ENCODE results near the gene MACROD2.
"Not testable (repeated sequence)": the region's sequence is repeated elsewhere in the genome, so short reads cannot be mapped to it uniquely, and the experiment has no call there.

The MACROD2 gene

DNA sequence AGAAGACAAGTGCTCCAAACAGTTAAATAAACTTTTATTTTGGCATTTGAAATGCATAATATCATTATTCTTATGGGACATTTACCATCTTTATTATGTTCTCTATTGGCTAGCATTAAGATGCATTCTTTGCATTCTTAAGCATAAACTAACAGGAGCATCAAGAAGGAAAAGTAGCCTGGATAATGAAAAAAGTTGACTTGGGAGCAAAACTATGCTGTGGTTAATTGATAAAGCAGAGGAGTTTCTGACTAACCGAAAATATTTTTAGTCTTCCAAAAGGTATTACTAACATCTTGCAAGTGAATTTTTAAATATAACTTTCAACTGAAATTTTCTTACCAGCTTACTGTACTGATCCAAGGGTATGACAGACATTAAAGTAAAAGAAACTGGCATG lies 201.8 kb downstream of the MACROD2 start:
- DNase-seq = no peak

DNA sequence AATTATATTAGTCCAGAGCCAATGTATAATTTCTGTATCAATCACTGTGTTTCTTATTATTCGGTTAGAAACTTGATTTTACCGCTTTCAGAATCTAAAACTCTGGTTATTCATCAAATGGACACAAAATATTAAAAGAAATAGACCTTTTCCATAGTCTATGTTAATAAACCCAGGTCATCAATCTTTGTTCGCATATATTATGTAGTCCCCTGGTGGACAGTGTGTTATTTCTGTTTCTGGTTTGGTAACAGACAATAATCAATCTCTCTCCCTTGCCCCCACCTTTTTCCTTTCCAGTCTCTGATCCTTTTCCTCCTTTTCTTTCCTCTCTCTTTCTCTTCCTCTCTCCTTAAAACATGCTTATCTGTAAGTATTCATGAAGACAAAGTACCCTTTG lies 203.1 kb downstream of the MACROD2 start:
- no peak for DNase-seq

DNA sequence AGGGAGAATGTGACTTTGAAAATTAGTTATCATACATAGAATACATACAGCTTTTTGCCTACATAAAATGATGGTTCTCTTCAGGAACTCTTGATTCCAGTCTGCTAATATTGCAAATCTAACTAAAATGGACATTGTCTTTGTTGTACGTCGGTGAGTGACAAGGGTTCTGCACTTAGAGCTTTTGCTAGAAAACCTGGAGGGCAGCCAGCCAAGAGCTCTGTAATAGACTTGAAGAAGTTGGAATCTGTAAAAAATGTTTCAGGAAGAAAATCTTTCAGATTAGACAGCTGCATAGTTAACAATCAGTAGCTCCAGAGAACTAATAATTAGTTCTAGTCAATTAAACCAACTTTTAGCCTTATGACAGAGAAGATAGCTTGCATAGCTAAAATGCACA lies 203.8 kb downstream of the MACROD2 start:
- no peak for DNase-seq

DNA sequence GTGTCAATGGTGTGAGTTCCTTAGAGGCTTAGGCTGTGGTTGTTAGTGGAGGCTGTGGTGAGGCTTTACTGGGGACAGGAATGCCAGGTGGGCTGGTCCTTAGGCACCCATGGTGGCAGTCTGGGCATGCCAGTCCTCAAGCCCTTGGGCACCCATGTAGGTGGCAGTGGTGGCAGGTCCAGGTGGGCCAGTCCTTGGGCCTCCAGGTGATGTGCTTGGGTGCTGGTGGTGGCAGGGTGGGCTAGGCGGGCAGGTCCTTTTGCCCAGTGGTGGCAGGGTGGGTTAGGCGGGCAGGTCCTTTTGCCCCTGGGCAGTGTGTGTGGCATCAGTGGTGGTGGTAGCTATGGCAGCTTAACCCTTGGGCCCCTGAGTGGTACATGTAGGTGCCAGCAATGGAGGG lies 208.3 kb downstream of the MACROD2 start:
- no peak for DNase-seq

DNA sequence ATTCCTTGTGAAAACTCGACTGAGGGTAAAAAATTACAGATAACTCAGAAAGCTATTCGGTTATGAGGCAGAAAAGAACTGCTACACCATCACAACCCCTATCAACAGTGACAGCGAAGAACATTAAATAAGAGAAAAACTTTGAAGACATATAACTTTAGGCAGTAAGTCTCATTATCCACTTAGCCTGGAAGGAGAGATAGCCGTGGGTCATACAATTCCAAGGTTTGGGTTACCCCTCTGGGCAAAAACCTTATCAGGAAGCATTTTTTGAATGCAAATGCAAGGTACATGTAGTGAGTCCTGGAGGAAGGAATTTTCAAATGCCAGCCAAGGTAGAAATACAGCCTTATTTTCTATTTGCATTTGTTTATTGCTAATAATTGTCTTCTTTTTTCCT lies 212.3 kb downstream of the MACROD2 start:
- DNase-seq = no peak

- no peak for DNase-seq
These were observed 213.6 kb downstream of the MACROD2 start for GRCh38 chr20:14208956-14209355.

DNA sequence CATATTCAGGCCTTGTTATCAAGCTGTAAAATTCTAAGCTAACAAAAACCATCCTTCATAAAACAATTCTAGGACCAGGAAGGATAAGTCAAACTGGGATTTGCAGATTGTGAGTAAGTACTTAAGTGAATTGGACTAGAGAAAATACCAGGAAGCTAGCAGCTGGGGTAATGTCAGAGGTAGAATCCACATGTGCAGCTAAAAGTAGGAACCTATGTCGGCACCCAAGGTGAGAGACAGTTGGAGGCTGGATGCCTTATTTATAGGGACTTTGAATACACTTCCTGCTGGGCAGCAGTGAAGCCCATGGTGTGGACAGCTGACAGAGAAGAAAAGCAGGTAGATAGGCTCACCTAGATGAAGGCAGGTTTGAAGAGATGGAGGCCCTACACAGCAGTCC lies 214.8 kb downstream of the MACROD2 start:
- no peak for DNase-seq

DNA sequence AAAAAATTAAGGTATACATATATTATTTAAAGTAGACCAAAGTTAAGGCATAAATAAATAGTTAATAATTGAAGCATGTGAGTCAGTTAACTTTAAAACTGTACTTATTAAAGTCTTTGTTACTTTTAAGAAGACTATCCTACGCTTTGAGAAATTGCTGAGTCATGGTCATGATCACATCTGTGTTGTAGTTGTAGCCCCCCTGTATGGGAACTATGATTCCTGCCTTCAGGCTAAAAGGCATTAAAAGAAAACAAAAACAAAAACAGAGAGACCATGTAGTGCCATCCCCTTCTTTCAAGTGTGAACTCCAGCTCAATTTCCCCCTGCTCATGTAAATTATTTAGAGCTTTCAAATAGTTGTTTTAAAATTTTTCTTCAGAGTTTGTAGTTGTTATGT lies 218.7 kb downstream of the MACROD2 start:
- DNase-seq = no peak

DNA sequence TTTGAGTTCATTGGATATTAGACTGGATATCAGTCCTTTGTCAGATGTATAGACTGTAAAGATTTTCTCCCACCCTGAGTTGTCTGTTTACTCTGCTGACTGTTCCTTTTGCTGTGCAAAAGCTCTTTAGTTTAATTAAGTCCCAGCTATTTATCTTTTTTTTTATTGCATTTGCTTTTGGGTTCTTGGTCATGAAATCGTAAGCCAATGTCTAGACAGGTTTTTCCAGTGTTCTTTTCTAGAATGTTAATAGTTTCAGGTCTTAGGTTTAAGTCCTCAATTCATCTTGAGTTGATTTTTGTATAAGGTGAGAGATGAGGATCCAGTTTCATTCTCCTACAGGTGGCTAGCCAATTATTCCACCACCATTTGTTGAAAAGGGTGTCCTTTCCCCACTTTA lies 220.6 kb downstream of the MACROD2 start:
- DNase-seq = not testable (repeated sequence)

- DNase-seq = no peak
These were observed 224.6 kb downstream of the MACROD2 start for GRCh38 chr20:14219801-14220461.

- no peak for DNase-seq
These were observed 225.7 kb downstream of the MACROD2 start for GRCh38 chr20:14220986-14221385.

- DNase-seq = no peak
These were observed 228.5 kb downstream of the MACROD2 start for GRCh38 chr20:14223806-14224205.

DNA sequence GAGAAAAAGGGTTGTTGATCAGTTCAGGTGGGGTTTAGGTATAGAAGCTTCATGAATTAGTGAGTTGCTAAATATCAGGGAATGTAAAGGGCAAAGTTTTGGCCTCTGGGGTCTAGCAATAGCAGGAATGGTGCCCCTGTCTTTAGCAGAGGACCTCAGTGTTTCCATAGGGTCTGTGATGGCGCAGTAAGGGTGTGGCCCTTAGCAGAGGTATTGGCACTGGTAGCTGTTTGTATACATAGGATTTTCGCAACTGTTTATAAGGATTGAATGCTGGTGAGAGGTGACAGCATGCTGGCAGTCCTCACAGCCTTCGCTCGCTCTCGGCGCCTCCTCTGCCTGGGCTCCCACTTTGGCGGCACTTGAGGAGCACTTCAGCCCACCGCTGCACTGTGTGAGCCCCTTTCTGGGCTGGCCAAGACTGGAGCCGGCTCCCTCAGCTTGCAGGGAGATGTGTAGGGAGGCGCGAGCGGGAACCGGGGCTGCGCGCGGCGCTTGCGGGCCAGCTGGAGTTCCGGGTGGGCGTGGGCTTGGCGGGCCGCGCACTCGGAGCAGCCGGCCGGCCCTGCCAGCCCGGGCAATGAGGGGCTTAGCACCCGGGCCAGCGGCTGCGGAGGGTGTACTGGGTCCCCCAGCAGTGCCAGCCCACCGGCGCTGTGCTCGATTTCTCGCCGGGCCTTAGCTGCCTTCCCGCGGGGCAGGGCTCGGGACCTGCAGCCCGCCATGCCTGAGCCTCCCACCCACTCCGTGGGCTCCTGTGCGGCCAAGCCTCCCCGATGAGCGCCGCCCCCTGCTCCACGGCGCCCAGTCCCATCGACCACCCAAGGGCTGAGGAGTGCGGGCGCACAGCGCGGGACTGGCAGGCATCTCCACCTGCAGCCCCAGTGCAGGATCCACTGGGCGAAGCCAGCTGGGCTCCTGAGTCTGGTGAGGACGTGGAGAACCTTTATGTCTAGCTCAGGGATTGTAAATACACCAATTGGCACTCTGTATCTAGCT lies 231.0 kb downstream of the MACROD2 start:
- DNase-seq = not testable (repeated sequence)

DNA sequence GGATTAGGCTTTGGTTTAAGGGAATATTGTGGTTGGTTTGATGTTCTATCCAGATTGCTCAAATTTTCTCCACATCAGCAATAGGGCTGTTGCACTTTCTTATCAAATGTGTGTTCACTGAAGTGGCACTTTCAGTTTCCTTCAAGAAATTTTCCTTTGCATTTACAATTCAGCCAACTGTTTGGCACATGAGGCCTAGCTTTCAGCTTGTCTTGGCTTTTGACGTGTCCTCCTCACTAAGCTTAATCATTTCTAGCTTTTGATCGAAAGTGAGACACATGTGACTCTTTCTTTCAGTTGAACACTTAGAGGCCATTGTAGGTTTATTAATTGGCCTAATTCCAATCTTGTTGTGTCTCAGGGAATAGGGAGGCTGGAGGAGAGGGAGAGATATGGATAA lies 237.3 kb downstream of the MACROD2 start:
- no peak for DNase-seq

- DNase-seq = no peak
These were observed 239.5 kb downstream of the MACROD2 start for GRCh38 chr20:14234666-14235295.

DNA sequence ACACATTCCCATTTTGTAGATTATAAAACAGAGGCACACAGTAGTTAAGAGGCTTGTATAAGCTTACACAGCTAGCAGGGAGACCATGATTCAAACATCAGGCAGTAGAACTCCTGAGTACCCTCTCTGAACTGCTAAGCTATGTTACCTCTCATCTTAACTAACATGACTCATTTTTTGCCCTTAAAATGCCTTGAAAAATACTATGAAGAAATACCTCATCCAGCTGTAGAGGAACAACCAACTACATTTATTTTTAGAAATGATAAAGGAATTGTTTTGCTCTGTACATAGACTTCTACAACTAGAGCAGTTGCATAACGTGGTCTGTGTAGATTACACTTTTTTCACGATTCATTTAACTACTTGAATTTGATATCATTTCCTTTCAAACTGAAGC lies 240.0 kb downstream of the MACROD2 start:
- DNase-seq = no peak

DNA sequence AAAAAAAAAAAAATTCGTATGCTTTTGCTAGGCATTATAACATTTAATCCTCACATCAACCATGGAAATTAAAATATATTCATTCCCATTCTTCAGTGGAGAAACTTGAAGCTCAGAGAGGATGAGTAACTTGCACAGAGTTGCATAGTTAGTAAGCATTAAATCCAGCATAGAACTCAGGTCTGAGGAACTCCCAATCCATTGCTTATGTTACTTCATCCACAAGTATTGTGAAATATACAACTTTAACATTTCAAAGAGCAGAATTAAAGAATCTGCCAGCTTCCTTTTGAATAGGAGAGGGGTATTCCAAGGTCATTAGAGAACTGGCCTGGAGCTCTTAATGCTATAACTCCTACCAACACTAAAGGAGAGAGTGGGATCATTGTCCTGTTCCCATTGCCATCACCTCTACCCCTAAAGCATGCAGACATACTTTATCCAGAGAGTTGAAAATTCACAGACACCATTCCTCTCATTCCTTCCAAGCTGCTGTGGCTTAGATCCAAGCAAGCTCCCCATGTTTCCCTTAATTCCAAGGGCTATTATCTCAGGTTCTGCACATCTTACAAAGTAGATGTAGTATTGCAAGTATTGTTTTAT lies 250.2 kb downstream of the MACROD2 start:
- DNase-seq = no peak

DNA sequence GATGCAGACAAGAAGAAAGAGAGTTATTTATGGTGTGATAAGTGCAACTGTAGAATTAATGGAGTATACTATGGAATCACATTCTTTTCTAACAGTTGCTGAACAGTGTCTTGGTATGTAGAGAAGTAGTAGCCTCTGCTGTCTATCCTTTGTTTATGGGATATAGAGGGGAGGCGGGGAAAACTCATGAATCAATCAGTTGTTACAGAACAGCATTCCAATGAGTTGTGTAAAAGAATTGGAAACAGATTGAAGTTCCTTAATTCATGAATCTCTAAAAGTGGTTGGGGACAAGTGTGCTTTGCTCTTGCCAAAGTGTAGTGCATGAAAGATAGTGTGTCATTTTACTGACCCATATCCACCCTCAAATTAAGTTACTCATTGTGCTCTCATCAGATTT lies 264.4 kb downstream of the MACROD2 start:
- DNase-seq = no peak

DNA sequence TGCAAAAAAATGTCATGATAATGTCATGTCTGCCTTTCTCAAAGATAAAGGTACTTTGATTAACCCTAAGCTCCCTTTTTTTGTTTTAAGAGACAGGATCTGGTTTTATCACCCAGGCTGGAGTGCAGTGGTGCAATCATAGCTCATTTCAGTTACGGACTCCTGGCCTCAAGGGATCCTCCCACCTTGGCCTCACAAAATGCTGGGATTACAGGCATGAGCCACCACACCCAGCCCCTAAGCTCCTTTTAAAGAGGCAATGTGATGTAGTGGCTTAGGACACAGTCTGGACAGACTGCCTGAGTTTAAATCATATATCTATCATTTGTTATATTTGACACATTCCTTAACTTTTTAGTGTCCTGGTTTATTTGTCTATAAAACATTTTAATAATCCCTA lies 265.1 kb downstream of the MACROD2 start:
- DNase-seq = no peak

GRCh38 chr20:14264869-14265268 lies 269.6 kb downstream of the MACROD2 start:
- DNase-seq = no peak

DNA sequence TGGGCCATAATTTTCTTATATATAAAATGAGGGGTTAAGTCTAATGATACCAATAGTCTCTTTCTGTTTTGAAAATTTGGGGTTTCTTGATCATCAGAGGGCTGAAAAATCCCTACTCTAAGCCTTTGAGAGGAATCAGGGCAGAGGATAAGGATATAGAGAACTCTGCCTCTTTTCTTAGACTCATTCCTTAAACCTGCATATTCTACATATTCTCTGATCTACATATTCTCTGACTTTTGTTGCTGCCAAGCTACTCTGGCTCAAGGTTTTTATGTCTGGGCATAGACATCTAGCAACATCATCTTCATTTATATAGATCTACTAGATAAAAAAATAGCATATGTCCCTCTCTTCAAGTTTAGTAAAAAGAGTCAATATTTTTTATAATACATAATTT lies 270.9 kb downstream of the MACROD2 start:
- no peak for DNase-seq

DNA sequence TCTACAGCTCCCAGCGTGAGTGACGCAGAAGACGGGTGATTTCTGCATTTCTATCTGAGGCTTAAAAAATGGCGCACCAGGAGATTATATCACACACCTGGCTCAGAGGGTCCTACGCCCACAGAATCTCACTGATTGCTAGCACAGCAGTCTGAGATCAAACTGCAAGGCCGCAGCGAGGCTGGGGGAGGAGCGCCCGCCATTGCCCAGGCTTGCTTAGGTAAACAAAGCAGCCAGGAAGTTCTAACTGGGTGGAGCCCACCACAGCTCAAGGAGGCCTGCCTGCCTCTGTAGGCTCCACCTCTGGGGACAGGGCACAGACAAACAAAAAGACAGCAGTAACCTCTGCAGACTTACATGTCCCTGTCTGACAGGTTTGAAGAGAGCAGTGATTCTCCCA lies 275.4 kb downstream of the MACROD2 start:
- not testable (repeated sequence) for DNase-seq

DNA sequence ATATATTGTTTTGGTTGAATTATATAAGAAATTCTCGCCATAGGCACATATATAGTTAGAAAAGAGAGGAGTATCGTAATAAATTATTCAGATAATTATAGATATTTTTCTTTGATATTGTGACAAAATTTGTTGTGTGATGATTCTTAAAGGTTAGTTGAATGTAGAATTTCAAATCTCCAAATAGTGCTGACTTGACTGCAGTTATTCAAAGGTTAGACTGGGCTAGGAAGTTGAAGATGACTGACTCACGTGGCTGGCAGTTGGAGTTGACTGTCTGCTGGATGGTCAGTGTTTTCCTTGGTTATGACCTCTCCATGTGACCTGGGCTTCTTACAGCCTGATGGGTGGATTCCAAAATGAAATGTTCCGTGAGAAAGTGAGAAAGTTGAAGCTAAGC lies 286.8 kb downstream of the MACROD2 start:
- no peak for DNase-seq
